Activated CD8-positive, alpha-beta memory T cell treated with anti-CD3 and anti-CD28 coated beads for 36 hours (primary cell): ENCODE measurements around the gene P4HTM. TPM values are rescaled to one million over a fixed set of nuclear protein-coding genes. Genes with fewer than 3 reads are reported as not detected.

ENCODE experiments used
- CTCF ChIA-PET: fragments of 350-600 bp; sonication (Branson Sonifier 250); formaldehyde crosslinking; loops from one replicate; lab custom pipeline; 2021; ENCODE audit warnings: antibody characterized with exemption; lab: Charles Lee
- POLR2A ChIA-PET: fragments of 350-600 bp; sonication (Branson Sonifier 250); formaldehyde crosslinking; loops from one replicate; lab custom pipeline; 2021; ENCODE audit warnings: antibody characterized with exemption; lab: Charles Lee
- total RNA-seq, 2 experiments: library from RNA; stranded (reverse); gene quantifications; one replicate each; pipeline ENCODE4 v1.2.3, GENCODE V29; 2021

Gene P4HTM
- total RNA-seq: 10 to 100 TPM; 24.8 to 26.8 TPM

DNA sequence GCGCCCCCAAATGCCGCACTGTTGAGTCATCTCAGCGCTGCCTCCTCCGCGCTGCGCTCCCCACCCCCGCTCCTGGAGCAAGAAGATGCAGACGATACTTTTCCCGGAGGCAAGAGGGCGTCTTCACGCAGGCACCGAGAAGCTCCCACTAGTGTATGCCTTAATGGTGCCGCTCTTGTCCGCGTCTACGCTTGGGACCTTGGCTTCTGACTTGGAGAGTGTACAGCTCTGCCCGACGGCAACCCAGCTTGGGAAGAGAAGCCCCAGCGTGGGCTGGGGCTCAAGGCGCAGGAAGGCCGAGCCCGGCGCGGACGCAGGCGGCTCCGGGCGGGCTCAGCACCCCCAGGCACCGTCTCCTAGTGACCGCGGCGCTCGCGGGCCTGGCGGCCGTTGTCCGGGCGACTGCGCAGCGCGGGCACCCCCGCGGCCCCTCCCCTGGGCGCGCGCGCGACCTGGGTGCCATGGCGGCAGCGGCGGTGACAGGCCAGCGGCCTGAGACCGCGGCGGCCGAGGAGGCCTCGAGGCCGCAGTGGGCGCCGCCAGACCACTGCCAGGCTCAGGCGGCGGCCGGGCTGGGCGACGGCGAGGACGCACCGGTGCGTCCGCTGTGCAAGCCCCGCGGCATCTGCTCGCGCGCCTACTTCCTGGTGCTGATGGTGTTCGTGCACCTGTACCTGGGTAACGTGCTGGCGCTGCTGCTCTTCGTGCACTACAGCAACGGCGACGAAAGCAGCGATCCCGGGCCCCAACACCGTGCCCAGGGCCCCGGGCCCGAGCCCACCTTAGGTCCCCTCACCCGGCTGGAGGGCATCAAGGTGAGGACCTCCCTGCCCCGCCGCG lies at the start of gene P4HTM:
Gene P4HTM, plus strand, starts transcription at position 446 of the 840 bp plus-strand sequence. Its CDS starts 16 bp downstream, at position 462.
- ChIA-PET CTCF (interaction anchor here (0.9 to 6.1 kb wide), 7 partner anchors 13 to 425 kb away, joined by 3 to 63 read pairs (median 3); partner anchors contain the start of genes ARIH2, DALRD3, NDUFAF3 and WDR6), POLR2A (interaction anchor here (0.6 to 3.4 kb wide), 10 partner anchors 10 to 350 kb away, joined by 3 to 35 read pairs (median 3); partner anchors contain the start of genes NDUFAF3, USP4 and WDR6)

DNA sequence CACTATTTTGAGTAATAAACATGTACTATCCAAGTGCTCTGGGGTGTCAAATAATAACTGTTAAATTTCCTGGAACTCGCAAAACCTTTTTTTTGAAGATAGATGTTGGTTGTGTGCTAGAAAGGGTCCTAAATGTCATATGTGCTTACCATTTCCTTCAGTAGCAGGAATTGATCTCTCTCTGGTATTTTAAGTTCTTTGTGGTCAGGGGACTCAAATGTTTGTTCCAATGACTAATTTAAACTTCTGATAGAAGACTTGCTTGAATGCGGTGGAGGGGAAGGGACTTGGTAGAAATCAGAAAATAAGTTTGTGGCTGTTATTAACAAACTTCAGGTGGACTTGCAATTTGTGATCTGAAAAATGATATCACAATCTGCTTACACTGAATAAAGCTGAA lies 44.6 kb upstream of the P4HTM start:
- ChIA-PET CTCF (interaction anchor here (1.1 kb wide), 1 partner anchor 17 kb away, joined by 3 read pairs; no protein-coding TSS in a partner anchor), POLR2A (interaction anchor here (1.0 kb wide), 1 partner anchor 27 kb away, joined by 3 read pairs; the partner anchor contains the start of gene ARIH2)

DNA sequence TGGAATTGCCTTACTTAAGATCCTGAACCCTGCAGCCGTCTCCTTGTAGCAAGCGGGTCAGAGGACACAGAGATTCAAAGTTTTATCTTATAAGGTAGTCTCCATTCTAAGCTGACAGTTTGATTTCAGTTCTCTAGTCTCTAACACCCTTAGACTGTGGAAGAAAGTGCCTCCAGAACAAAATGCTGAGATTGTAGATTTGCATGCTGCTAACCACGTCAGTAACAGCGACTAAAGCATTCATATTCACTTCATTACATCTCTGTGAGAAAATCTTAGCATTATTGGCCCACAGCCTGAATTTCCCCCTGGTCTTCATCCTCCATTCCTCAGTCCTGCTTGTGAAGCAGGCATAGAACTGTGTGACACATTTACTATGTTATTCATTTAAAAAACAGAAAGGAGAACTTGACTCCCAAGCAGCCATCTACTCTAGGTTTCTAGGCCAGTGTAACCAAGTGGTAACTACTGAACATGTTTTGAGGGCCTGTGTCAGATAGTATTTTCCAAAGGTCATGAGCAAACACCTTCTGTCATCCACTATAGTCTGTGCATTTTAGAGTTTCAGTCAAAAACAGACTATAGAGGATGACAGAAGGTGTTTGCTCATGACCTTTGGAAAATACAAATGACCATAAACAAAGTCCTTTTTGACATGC lies 44.0 kb upstream of the P4HTM start:
- CTCF ChIA-PET: interaction anchor here (1.1 kb wide), 2 partner anchors 14 to 17 kb away, joined by 3 read pairs; no protein-coding TSS in a partner anchor
- POLR2A ChIA-PET: interaction anchor here (1.0 kb wide), 1 partner anchor 28 kb away, joined by 3 read pairs; the partner anchor contains the start of gene ARIH2

DNA sequence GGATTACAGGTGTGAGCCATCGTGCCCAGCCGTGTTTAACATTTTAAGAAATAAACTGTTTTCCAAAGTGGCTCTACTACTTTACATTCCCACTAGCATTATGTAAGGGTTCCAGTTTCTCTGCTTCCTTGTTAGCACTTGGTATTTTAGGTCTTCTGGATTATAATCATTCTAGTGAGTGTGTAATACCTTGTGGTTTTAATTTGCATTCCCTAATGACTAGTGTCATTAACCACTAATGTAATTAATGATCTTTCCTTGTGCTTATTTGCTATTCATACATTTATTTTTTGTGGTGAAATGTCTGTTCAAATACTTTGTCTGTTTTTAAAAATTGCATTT lies 40.7 kb upstream of the P4HTM start:
- POLR2A ChIA-PET: no interaction called here

GRCh38 chr3:48950051-48950450 lies 40.0 kb upstream of the P4HTM start:
- POLR2A ChIA-PET: interaction anchor here (1.1 kb wide), 1 partner anchor 10 kb away, joined by 9 read pairs; no protein-coding TSS in a partner anchor
- CTCF ChIA-PET: interaction anchor here (0.6 kb wide), 1 partner anchor 70 kb away, joined by 3 read pairs; no protein-coding TSS in a partner anchor

More for the DNA sequence above, 40.7 kb upstream of the P4HTM start:
- CTCF ChIA-PET: no interaction called here

GRCh38 chr3:48951764-48952163 lies 38.3 kb upstream of the P4HTM start:
- POLR2A ChIA-PET: no interaction called here
- CTCF ChIA-PET: interaction anchor here (1.0 to 1.2 kb wide), 2 partner anchors 8 to 245 kb away, joined by 3 to 4 read pairs; no protein-coding TSS in a partner anchor

DNA sequence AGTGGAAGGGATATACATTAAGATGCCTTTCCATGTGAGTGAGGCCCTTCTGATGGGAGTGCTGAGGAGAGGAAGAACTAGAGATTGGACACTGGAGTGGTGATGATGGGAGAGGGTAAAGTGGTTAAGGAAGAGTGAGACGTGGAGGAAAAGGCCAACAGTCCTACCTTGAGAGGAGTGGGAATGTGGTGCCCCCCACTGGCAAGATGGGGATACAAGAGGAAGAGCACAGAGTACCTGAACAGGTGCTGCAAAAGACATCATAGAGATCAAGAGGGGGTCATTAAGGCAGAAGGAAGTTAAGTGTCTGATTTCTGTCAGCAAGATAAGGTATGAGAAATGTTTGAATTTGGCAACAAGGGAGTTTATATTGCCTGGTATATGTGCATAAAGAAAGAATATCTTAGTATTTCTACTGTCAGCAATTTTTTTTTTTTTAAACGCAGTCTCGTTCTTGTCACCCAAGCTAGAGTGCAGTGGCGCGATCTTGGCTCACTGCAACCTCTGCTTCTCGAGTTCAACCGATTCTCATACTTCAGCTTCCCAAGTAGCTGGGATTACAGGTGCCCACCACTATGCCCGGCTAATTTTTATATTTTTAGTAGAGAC lies 37.4 kb upstream of the P4HTM start:
- CTCF ChIA-PET: interaction anchor here (1.0 to 1.5 kb wide), 3 partner anchors 9 to 246 kb away, joined by 3 to 4 read pairs (median 3); no protein-coding TSS in a partner anchor
- POLR2A ChIA-PET: no interaction called here

- POLR2A ChIA-PET: no interaction called here
- CTCF ChIA-PET: interaction anchor here (1.2 kb wide), 1 partner anchor 17 kb away, joined by 3 read pairs; no protein-coding TSS in a partner anchor
Observed at GRCh38 chr3:48957006-48957705, 32.9 kb upstream of the P4HTM start.

- CTCF ChIA-PET: no interaction called here
- POLR2A ChIA-PET: interaction anchor here (0.7 kb wide), 2 partner anchors 32 to 66 kb away, joined by 5 read pairs; no protein-coding TSS in a partner anchor
Observed at GRCh38 chr3:48960841-48961413, 29.1 kb upstream of the P4HTM start.

- CTCF ChIA-PET: no interaction called here
- POLR2A ChIA-PET: no interaction called here
Observed at GRCh38 chr3:48962340-48962739, 27.7 kb upstream of the P4HTM start.

DNA sequence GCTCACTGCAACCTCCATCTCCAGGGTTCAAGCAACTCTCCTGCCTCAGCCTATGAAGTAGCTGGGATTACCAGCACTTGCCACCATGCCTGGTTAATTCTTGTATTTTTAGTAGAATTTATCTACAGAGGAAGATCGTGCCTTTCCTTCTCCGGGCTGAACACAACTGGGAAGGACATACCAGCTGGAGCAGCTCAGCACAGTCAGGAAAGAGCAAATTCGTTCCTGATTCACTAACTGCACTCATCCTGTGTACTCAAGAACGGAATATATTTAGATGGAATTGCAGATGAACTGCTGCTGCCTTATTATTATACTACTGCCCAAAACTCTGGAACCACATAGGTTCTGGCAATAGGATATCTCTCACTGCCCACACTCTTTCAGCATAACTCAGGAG lies 27.1 kb upstream of the P4HTM start:
- CTCF ChIA-PET: no interaction called here
- POLR2A ChIA-PET: no interaction called here

DNA sequence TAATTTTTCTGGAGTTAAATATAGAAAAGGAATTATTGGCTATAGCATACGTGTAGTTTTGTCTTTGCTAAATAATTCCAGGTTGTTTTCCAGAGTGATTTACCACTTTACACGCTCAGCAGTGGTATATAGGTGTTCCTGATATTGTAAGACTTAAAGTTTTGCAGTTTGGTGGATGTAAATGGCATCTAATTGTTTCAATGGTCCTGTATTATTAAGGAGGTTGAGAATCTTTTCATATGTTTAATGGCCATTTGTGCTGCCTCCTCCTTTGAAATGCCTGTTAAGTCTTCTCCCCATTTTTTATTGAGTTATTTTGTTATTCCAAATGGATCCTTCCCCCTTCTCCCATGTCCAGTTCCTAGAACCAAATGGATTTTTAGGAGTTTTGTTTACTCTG lies 26.4 kb upstream of the P4HTM start:
- ChIA-PET CTCF (interaction anchor here (1.0 kb wide), 1 partner anchor 10 kb away, joined by 3 read pairs; no protein-coding TSS in a partner anchor), POLR2A (no interaction called here)

DNA sequence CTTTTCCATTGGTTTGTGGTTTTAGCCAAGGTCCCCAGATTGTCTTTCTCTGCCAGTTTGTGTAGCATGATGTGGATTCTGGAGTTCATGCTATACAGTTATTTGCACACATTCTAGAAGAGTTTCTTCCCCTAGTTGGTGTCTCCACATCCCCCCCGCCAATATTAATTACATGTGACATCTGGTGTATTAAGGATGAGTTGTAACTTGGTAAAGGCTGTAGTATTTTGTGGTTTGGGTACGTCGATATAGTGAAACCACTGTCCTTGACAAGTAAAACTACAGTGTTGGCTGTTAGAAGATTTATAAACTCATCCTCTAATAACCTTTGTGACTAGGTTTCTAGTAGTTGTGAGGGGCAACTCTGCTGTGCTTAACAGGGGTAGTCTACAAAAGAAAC lies 23.7 kb upstream of the P4HTM start:
- ChIA-PET POLR2A (no interaction called here), CTCF (interaction anchor here (0.5 to 0.6 kb wide), 2 partner anchors 49 to 106 kb away, joined by 3 read pairs; no protein-coding TSS in a partner anchor)

- CTCF ChIA-PET: interaction anchor here (0.6 kb wide), 1 partner anchor 106 kb away, joined by 3 read pairs; no protein-coding TSS in a partner anchor
- POLR2A ChIA-PET: no interaction called here
Observed at GRCh38 chr3:48966876-48967361, 23.1 kb upstream of the P4HTM start.

DNA sequence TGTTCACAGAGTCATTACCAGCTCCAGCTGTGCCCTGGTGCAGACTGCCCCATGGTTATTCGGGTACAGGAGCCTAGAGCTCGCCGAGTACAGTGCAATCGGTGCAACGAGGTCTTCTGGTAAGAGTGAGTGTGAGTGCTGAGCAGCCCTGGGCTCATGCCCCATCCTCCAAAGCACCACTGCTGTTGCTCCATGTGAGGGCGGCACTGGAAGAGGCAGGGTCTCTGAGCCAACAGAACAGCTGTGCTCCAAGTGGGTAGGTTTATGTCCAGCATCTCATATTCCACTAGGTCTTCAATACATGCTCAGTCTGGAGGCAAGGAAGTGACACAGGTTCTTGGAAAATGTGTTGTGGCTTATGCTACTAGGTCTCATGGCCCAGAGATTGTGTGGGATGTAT lies 19.5 kb upstream of the P4HTM start:
- ChIA-PET CTCF (no interaction called here), POLR2A (no interaction called here)

GRCh38 chr3:48974076-48974864 lies 15.8 kb upstream of the P4HTM start:
- ChIA-PET POLR2A (no interaction called here), CTCF (interaction anchor here (0.6 to 1.1 kb wide), 5 partner anchors 17 to 237 kb away, joined by 3 read pairs; partner anchors contain the start of gene WDR6)

DNA sequence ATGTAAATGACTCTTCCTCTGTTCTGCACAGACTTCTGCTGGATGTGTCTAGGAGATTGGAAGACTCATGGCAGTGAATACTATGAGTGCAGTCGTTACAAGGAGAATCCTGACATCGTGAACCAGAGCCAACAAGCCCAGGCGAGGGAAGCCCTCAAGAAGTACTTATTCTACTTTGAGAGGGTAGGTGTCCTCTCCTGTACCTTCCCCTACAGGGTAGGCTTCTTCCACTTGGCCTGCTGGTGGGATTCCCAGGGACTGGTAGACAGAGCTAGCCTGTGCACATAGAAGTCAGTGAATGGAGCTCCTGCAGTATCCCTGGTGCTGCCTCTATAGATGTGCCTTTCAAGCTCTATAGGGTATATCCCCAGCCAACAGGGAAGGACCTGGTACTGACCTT lies 10.6 kb upstream of the P4HTM start:
- CTCF ChIA-PET: no interaction called here

More for the DNA sequence above, 10.6 kb upstream of the P4HTM start:
- POLR2A ChIA-PET: no interaction called here
